HG03469 (cell line): ENCODE data around the gene PRKN.

Source experiments
- ATAC-seq: cut with Tn5 transposase; IDR thresholded peaks from one replicate; pipeline ENCODE4 v1.9.1; 2021; ENCODE audit warnings: mild to moderate bottlenecking, moderate library complexity, moderate number of reproducible peaks; ENCODE audit not compliant: unreplicated experiment

The PRKN gene

GRCh38 chr6:161750686-161751085, 976.9 kb downstream of the PRKN start:
- ATAC-seq, result no peak

GRCh38 chr6:161749576-161749975, 978.0 kb downstream of the PRKN start:
- ATAC-seq, result no peak

GRCh38 chr6:161748535-161749416, 978.8 kb downstream of the PRKN start:
- ATAC-seq, result no peak

- ATAC-seq, result no peak
These were observed 980.1 kb downstream of the PRKN start for GRCh38 chr6:161747506-161747905.

GRCh38 chr6:161745594-161746141, 981.9 kb downstream of the PRKN start:
- ATAC-seq, result no peak

GRCh38 chr6:161745128-161745527, 982.4 kb downstream of the PRKN start:
- ATAC-seq, result no peak

GRCh38 chr6:161744211-161745067, 983.1 kb downstream of the PRKN start:
- ATAC-seq, result no peak

GRCh38 chr6:161743509-161744178, 983.9 kb downstream of the PRKN start:
- ATAC-seq, result no peak

- ATAC-seq, result no peak
These were observed 987.1 kb downstream of the PRKN start for GRCh38 chr6:161740486-161740885.

GRCh38 chr6:161736781-161737292, 990.7 kb downstream of the PRKN start:
- ATAC-seq, result no peak

GRCh38 chr6:161736326-161736725, 991.2 kb downstream of the PRKN start:
- no peak for ATAC-seq

- ATAC-seq, result no peak
These were observed 995.0 kb downstream of the PRKN start for GRCh38 chr6:161732594-161732993.

GRCh38 chr6:161727083-161727833, 1000.3 kb downstream of the PRKN start:
- ATAC-seq, result no peak

- no peak for ATAC-seq
These were observed 1005.2 kb downstream of the PRKN start for GRCh38 chr6:161722394-161722793.

- no peak for ATAC-seq
These were observed 1006.1 kb downstream of the PRKN start for GRCh38 chr6:161721511-161721910.

GRCh38 chr6:161716176-161716575, 1011.4 kb downstream of the PRKN start:
- no peak for ATAC-seq

- no peak for ATAC-seq
These were observed 1015.6 kb downstream of the PRKN start for GRCh38 chr6:161711938-161712337.

- no peak for ATAC-seq
These were observed 1016.1 kb downstream of the PRKN start for GRCh38 chr6:161711515-161711914.

GRCh38 chr6:161710698-161711097, 1016.9 kb downstream of the PRKN start:
- no peak for ATAC-seq

GRCh38 chr6:161701056-161701455, 1026.5 kb downstream of the PRKN start:
- ATAC-seq, result no peak
